RPMI7951 (cell line): ENCODE results near the gene KIF7. TPM values are rescaled to one million over a fixed set of nuclear protein-coding genes. Genes with fewer than 3 reads are reported as not detected.
"Not testable (repeated sequence)": the region's sequence is repeated elsewhere in the genome, so short reads cannot be mapped to it uniquely, and the experiment has no call there.

ENCODE experiments used
- DNase-seq: peaks from one replicate; pipeline ENCODE4 v3.0.0-alpha.2; 2012; ENCODE audit warnings: low read depth
- total RNA-seq: library from RNA; depleted of rRNA; stranded (reverse); fragments of >200 nt; shearing (Covaris generic); gene quantifications from 2 replicates; pipeline ENCODE4 v1.2.3, GENCODE V29; 2014; rRNA removed

Gene KIF7
- total RNA-seq, 1 experiment from 2014 or later, result 2.9 TPM

DNA sequence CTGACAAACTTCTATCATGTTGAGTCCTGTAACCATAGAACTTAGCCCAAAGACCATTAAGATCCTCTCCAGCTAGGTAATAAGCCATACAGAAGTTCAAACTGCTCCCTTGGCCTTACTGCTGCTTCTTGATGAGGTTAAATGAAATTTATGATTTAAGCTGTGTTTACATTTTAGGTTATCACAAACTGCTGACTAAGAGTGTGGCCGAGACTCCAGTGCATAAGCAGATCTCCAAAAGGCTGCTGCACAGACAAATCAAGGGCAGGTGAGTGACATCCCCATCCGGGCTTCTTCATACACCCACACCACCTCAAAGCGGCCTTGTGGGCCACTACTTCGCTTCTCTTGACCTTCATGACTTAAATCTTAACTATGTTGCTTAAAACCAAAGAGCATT is 39.0 kb downstream of the KIF7 start:
- no peak for DNase-seq

DNA sequence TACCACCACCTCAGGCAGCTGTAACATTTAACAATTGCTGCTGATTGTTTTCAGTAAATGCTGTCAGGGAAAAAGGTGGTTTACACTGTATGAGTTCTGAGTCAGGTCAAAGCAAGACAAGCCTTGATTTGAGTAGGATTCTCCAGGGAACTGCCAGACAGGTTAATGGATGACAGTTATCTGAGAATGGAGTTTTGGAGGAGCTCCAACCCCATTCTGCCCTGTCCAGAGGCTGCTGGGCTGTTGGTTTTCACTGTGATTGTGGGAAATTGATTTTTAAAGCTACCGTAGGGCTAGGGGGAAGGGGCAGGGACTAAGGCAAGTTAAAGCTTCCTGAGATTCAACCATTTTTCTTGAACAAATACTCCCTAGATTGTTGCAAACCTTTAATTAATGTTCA is 40.1 kb downstream of the KIF7 start:
- no peak for DNase-seq

DNA sequence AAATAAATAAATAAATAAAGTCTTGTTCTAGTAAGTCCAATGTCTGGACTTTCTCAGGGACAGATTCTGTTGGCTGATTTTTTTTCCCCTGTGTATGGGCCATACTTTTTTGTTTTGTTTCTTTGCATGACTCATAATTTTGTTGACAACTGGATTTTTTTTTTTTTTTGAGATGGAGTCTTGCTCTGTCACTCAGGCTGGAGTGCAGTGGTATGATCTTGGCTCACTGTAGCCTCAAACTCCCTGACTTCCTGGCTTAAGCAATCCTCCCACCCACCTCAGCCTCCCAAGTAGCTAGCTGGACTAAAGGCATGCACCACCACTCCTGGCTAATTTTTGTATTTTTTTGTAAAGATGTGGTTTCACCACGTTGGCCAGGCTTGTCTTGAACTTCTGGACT is 41.1 kb downstream of the KIF7 start:
- no peak for DNase-seq

DNA sequence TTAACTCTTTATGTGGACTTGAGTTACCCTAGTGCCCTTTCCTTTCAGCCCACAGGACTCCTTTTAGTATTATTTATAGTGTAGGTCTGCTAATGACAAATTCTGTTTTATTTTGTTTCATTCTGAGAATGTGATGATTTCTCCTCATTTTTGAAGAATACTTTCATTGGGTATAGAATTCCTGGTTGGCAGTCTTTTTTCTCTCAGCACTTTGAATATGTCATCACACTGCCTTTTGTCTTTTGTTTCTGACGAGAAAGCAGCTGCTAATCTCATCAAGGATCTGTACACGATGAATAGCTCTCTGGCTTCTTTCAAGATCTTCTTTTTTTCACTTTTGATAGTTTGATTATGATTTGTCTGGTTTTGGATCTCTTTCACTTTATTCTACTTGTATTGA is 42.2 kb downstream of the KIF7 start:
- DNase-seq, result no peak

DNA sequence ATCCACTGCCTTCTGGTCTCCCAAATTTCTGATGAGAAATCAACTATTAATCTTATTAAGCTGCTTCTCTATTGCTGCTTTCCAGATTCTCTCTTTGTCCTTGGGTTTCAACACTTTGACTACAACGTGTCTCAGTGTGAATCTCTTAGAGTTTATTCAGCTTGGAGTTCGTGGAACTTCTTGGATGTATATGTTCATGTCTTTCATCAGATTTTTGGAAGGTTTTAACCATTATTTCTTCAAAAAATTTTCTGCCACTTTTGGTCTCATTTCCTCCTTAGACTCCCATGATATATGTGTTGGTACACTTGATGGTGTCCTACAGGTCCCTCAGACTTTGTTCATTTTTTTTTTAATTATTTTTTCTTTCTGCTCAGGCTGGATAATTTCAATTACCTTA is 44.0 kb downstream of the KIF7 start:
- no peak for DNase-seq

DNA sequence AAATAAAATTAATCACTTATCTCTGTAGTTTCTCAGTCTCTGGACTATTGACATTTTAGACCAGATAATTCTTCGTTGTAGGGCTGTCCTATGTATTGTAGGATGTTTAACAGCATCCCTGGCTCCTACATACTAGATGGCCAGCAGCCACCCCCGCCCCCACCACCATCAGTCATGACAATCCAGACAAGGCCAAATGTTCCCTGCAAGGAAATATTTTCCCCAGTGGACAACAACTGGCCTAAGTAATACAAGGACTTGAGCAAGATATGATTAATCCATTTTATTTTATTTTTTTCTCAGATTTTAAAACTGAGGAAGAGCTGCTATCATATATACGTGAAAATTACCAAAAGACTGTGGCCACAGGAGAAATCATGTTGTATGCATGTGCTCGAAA is 56.2 kb downstream of the KIF7 start:
- no peak for DNase-seq

DNA sequence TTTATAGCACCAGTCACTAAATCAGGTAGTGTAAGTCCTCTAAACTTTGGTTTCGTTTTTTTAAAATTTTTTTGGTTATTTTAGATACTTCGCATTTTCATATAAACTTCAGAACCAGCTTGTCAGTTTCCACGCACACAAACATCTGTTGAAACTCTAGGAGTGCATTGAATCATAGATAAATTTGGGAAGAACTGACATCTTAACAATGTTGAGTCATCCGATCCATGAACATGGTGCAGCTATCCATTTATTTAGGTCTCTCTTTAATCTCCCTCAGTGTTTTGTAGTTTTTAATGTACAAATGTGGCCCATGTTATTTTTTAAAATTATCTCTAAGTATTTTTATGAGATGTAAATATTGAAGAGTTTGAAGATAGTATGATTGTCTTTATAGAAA is 62.2 kb downstream of the KIF7 start:
- DNase-seq, result no peak

DNA sequence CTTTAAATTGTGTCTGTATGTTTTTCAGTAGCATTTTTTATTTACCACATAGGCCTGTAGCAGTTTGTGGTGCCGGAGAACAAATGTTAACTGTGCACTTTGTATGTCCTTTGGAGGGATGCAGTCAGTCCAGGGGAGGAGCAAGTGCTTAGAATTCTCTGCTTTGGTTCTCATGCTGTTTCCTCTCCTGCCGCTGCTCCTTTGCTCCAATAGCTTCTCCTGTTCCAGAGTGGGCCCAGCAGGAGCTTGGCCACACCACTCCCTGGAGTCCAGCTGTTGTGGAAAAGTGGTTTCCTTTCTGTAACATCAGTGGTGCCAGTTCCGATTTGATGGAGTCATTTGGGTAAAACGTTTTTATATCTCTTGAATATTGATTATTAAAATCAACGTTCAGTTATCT is 63.4 kb downstream of the KIF7 start:
- DNase-seq, result no peak

DNA sequence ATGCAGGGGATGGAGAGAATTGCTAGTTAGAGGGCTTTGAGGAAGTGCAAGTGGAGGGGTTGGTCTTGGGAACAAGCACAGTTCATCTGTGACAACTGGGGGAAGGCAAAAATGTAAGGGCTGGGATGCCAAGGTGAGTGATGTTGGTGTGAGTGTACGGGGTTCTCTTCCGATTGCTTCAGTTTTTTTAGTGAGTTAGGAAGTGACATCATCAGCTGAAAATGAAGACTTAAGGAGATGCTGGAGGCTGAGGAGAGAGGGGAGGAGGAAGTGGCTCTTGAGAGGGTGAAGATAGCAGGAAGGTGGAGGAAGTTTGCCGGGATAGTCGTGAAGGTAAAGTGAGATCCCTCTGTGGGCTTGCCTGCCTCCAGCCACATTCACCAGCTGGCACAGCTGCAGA is 67.3 kb downstream of the KIF7 start:
- DNase-seq, result no peak

DNA sequence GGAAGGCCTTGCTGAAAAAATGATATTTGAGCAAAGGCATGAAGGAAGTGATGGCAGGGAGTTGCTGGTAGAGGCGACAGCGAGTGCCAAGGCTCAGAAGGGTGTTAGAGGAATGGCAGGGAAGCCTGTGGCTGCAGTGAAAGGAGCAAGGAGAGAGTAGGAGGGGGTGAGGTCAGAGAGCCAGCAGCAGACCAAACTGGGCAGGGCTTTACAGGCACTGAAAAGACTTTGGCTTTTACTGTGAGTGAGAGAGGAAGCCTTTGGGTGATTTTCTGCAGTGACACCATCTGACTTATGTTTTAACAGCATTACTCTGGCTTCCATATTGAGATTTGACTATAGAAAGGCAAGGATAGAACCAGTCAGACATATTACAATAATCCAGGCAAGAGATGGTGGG is 68.6 kb downstream of the KIF7 start:
- no peak for DNase-seq

DNA sequence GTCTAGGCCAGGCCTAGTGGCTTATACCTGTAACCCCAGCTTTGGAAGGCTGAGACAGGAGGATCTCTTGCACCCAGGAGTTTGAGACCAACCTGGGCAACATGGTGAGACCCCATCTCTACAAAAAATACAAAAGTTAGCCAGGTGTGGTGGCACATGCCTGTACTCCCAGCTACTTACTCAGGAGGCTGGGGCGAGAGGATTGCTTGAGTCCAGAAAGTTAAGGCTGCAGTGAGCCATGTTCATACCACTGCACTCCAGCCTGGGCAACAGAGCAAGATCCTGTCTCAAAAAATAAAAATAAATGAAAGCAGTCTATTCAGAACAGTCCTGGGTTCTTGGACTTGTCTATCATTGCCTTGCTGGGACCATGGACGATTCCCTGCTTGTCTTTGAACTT is 74.5 kb downstream of the KIF7 start:
- DNase-seq, result not testable (repeated sequence)

DNA sequence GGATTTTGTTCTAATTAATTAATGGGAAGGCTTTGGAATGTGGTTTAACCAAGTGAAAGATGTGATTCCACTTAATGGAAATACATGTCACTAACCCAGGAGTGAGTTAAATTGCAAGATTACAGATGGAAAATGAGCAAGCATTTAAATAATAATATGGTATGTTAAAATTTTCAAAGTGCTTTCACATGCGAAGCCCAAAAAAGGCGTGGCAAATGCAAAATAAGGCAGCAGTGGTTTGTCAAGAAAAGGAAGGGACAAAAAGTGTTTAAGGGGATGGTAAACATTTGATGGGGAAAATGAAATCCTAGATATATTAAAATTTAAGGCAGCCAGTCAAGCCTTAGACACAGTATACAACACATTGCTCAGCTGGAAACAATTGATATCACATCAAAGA is 77.1 kb downstream of the KIF7 start:
- DNase-seq, result no peak

Other genes with a start within 250 kb of the KIF7 start
- gene RHCG, start 158.9 kb downstream of the KIF7 start, total RNA-seq, result not detected in 2 replicates
- 9.0 and 11.7 TPM in 2 replicates for gene TICRR, start 80.0 kb downstream of the KIF7 start, total RNA-seq
- 0.20 TPM in 1 of 2 replicates, not detected in the other for gene PLIN1, start 23.9 kb upstream of the KIF7 start, total RNA-seq
- 12.6 and 15.9 TPM in 2 replicates for gene PEX11A, start 35.3 kb upstream of the KIF7 start, total RNA-seq
- gene WDR93, start 35.3 kb upstream of the KIF7 start, total RNA-seq, result 0.10 and 0.48 TPM in 2 replicates
- gene MESP1, start 95.8 kb upstream of the KIF7 start, total RNA-seq, result 1.6 and 2.5 TPM in 2 replicates
- gene MESP2, start 120.9 kb upstream of the KIF7 start, total RNA-seq, result 1.8 and 2.6 TPM in 2 replicates
- 73.1 and 86.4 TPM in 2 replicates for gene ANPEP, start 159.4 kb upstream of the KIF7 start, total RNA-seq
- 56.0 and 61.0 TPM in 2 replicates for gene AP3S2, start 238.5 kb upstream of the KIF7 start, total RNA-seq